DND-41 (cell line): ENCODE data around the gene DOCK4.

Experiments used
- ATAC-seq: fragments of 200-7000 bp; cut with Tn5 transposase; 3 replicates; pipeline ENCODE4 v1.9.1; 2021; ENCODE audit warnings: low read depth; ENCODE audit not compliant: insufficient read depth
- DNase-seq: peaks from one replicate; pipeline ENCODE4 v3.0.0-alpha.2; 2020
- H2AFZ ChIP-seq: 2 replicates; pipeline ENCODE4 v1.6.0; 2012; ENCODE audit warnings: low read depth, low read length
- H3K27ac ChIP-seq: 2 replicates; pipeline ENCODE4 v1.5.1; 2012; ENCODE audit warnings: low read length, inconsistent platforms
- H3K27me3 ChIP-seq: fragments of 200-600 bp; sonication (generic); 2 replicates; pipeline ENCODE4 v1.6.0; 2012; ENCODE audit warnings: low read length, mild to moderate bottlenecking, inconsistent platforms; ENCODE audit not compliant: insufficient read depth, poor library complexity
- H3K36me3 ChIP-seq: 2 replicates; pipeline ENCODE4 v1.5.1; 2012; ENCODE audit warnings: low read length, inconsistent platforms; ENCODE audit not compliant: insufficient read depth
- H3K4me1 ChIP-seq: 2 replicates; pipeline ENCODE4 v1.5.1; 2012; ENCODE audit warnings: mild to moderate bottlenecking, low read length; ENCODE audit not compliant: insufficient read depth
- H3K4me2 ChIP-seq: 2 replicates; pipeline ENCODE4 v1.6.0; 2012; ENCODE audit warnings: mild to moderate bottlenecking, moderate library complexity, low read length, inconsistent platforms; ENCODE audit not compliant: insufficient read depth
- H3K4me3 ChIP-seq, 2 experiments: fragments of 200-600 bp in 1 of 2; shearing (Covaris generic) in 1 of 2; 2 replicates each; pipeline ENCODE4 v1.5.1; 2012 to 2016; ENCODE audit warnings: inconsistent platforms in 2 of 2, low read length in 2 of 2, mild to moderate bottlenecking in 2 of 2, low read depth in 1 of 2, moderate library complexity in 1 of 2
- H3K79me2 ChIP-seq: 2 replicates; pipeline ENCODE4 v1.6.0; 2012; ENCODE audit warnings: low read length, inconsistent platforms; ENCODE audit not compliant: insufficient read depth
- H3K9ac ChIP-seq: 2 replicates; pipeline ENCODE4 v1.6.0; 2012; ENCODE audit warnings: low read depth, mild to moderate bottlenecking, inconsistent platforms, low read length, moderate library complexity
- H3K9me3 ChIP-seq: 2 replicates; pipeline ENCODE4 v1.5.1; 2012; ENCODE audit warnings: low read length, moderate library complexity, mild to moderate bottlenecking, inconsistent platforms; ENCODE audit not compliant: insufficient read depth, severe bottlenecking
- H4K20me1 ChIP-seq: 2 replicates; pipeline ENCODE4 v1.6.0; 2012; ENCODE audit warnings: low read length; ENCODE audit not compliant: insufficient read depth
- EZH2 ChIP-seq: IDR thresholded peaks from 3 replicates; pipeline ENCODE4 v1.6.1; 2012; ENCODE audit warnings: borderline replicate concordance, low read depth, mild to moderate bottlenecking, moderate library complexity, low read length, inconsistent platforms; ENCODE audit not compliant: severe bottlenecking
- TF ChIP-seq, protein P1 (sequence below): IDR thresholded peaks from 2 replicates; pipeline ENCODE4 v1.5.1; 2012; ENCODE audit warnings: borderline replicate concordance, low read length, moderate library complexity, mild to moderate bottlenecking; ENCODE audit not compliant: poor library complexity, severe bottlenecking; ENCODE audit errors: extremely low read depth

Gene DOCK4

GRCh38 chr7:111765751-111766643 is 440.2 kb downstream of the DOCK4 start:
- no peak overlapping the region for H3K9ac ChIP-seq
- no peak overlapping the region for H3K27ac ChIP-seq
- no peak overlapping the region for H2AFZ ChIP-seq
- no peaks in the 10 kb centered on the region for H3K27me3 ChIP-seq
- TF ChIP-seq, protein P1, sequence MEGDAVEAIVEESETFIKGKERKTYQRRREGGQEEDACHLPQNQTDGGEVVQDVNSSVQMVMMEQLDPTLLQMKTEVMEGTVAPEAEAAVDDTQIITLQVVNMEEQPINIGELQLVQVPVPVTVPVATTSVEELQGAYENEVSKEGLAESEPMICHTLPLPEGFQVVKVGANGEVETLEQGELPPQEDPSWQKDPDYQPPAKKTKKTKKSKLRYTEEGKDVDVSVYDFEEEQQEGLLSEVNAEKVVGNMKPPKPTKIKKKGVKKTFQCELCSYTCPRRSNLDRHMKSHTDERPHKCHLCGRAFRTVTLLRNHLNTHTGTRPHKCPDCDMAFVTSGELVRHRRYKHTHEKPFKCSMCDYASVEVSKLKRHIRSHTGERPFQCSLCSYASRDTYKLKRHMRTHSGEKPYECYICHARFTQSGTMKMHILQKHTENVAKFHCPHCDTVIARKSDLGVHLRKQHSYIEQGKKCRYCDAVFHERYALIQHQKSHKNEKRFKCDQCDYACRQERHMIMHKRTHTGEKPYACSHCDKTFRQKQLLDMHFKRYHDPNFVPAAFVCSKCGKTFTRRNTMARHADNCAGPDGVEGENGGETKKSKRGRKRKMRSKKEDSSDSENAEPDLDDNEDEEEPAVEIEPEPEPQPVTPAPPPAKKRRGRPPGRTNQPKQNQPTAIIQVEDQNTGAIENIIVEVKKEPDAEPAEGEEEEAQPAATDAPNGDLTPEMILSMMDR, result no peak
- TF ChIP-seq EZH2, result no peak
- ATAC-seq (no peak), DNase-seq (no peak)
- no peak overlapping the region for H3K4me3 ChIP-seq
- H3K79me2 ChIP-seq, result no peaks in the 10 kb centered on the region
- H3K4me2 ChIP-seq, result no peak overlapping the region
- no peaks in the 10 kb centered on the region for H3K4me1 ChIP-seq
- no peaks in the 10 kb centered on the region for H3K36me3 ChIP-seq
- H4K20me1 ChIP-seq, result no peaks in the 10 kb centered on the region
- no peaks in the 10 kb centered on the region for H3K9me3 ChIP-seq

GRCh38 chr7:111763221-111763801 is 442.9 kb downstream of the DOCK4 start:
- no peak overlapping the region for H2AFZ ChIP-seq
- H3K36me3 ChIP-seq, result no peaks in the 10 kb centered on the region
- H3K4me2 ChIP-seq, result no peak overlapping the region
- no peaks in the 10 kb centered on the region for H3K9me3 ChIP-seq
- no peak overlapping the region for H3K9ac ChIP-seq
- no peaks in the 10 kb centered on the region for H4K20me1 ChIP-seq
- DNase-seq, result peak; percentile 32
- H3K27me3 ChIP-seq, result no peaks in the 10 kb centered on the region
- H3K4me3 ChIP-seq, result no peak overlapping the region
- ATAC-seq, result peak; percentile 90
- no peak overlapping the region for H3K27ac ChIP-seq
- TF ChIP-seq EZH2, result no peak
- TF ChIP-seq, protein P1, result peak; percentile 56
- H3K4me1 ChIP-seq, result no peaks in the 10 kb centered on the region
- H3K79me2 ChIP-seq, result no peaks in the 10 kb centered on the region

GRCh38 chr7:111762799-111763198 is 443.4 kb downstream of the DOCK4 start:
- H3K27me3 ChIP-seq, result no peaks in the 10 kb centered on the region
- no peaks in the 10 kb centered on the region for H3K9me3 ChIP-seq
- no peaks in the 10 kb centered on the region for H4K20me1 ChIP-seq
- no peak for DNase-seq
- TF ChIP-seq, protein P1, result no peak
- no peak for TF ChIP-seq EZH2
- H3K4me2 ChIP-seq, result no peak overlapping the region
- no peak overlapping the region for H3K27ac ChIP-seq
- H3K9ac ChIP-seq, result no peak overlapping the region
- H3K4me3 ChIP-seq, result no peak overlapping the region
- H3K4me1 ChIP-seq, result no peaks in the 10 kb centered on the region
- H2AFZ ChIP-seq, result no peak overlapping the region
- H3K36me3 ChIP-seq, result no peaks in the 10 kb centered on the region
- H3K79me2 ChIP-seq, result no peaks in the 10 kb centered on the region
- peak; percentile 34; the same call in 1 of the 3 replicates for ATAC-seq
